ENCODE results near the gene KIFAP3.

DNA sequence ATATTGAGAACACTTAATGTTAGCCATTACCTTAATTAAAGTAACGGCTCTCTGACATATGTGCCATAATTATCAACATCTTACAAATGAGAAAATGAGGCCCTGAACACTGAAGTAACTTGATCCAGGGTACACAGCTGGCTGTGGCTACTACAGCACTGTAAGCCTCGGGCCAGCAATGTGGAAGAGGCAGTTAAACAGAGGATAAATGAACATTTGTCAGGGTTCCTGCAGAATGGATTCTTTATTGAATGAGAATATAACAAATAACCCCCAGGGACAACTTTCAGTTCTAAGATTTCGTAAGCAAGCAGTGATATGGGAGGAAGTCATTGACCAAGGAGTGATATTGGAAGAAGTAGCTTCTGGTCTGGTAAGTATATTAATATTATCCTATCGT lies 110.3 kb downstream of the KIFAP3 start:
- TF ChIP-seq, protein P1, sequence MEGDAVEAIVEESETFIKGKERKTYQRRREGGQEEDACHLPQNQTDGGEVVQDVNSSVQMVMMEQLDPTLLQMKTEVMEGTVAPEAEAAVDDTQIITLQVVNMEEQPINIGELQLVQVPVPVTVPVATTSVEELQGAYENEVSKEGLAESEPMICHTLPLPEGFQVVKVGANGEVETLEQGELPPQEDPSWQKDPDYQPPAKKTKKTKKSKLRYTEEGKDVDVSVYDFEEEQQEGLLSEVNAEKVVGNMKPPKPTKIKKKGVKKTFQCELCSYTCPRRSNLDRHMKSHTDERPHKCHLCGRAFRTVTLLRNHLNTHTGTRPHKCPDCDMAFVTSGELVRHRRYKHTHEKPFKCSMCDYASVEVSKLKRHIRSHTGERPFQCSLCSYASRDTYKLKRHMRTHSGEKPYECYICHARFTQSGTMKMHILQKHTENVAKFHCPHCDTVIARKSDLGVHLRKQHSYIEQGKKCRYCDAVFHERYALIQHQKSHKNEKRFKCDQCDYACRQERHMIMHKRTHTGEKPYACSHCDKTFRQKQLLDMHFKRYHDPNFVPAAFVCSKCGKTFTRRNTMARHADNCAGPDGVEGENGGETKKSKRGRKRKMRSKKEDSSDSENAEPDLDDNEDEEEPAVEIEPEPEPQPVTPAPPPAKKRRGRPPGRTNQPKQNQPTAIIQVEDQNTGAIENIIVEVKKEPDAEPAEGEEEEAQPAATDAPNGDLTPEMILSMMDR (IDR thresholded peaks at IDR 0.05) = no peak
- no peak for TF ChIP-seq ZFX (IDR thresholded peaks at IDR 0.05; ENCODE audit: borderline replicate concordance)
